Breast epithelium (tissue), 4 donors: Measurements from ENCODE around the gene TRIO. TPM values are rescaled to one million over a fixed set of nuclear protein-coding genes. Genes with fewer than 3 reads are reported as not detected.

Experiments
- DNase-seq, 2 donors: peaks; one replicate each; pipeline ENCODE4 v3.0.0-alpha.2; 2019; ENCODE audit warnings: low spot score in 2 of 2
- H3K27ac ChIP-seq, 2 donors: fragments of 200-600 bp; sonication (generic) in 1 of 2; one replicate each; pipeline ENCODE4 v1.5.1; 2016 to 2019; ENCODE audit warnings: mild to moderate bottlenecking in 1 of 2
- H3K27me3 ChIP-seq, 2 donors: fragments of 200-600 bp; sonication (generic) in 1 of 2; one replicate each; pipeline versions ENCODE4 v1.5.1 to v1.6.0; 2017 to 2019; ENCODE audit warnings: control low read depth in 1 of 2, mild to moderate bottlenecking in 1 of 2
- H3K36me3 ChIP-seq: fragments of 200-600 bp; one replicate; pipeline ENCODE4 v1.5.1; 2019
- H3K4me1 ChIP-seq, 2 donors: fragments of 200-600 bp; sonication (generic); one replicate each; pipeline ENCODE4 v1.5.1; 2016 to 2019; ENCODE audit warnings: control low read depth in 1 of 2
- H3K4me3 ChIP-seq, 3 donors: fragments of 200-600 bp; sonication (generic); 1 replicate in 2 of 3; 2 replicates in 1 of 3; pipeline ENCODE4 v1.5.1; 2016 to 2019; ENCODE audit warnings: mild to moderate bottlenecking in 3 of 3, moderate library complexity in 2 of 3
- H3K9me3 ChIP-seq, 2 donors: fragments of 200-600 bp; sonication (generic) in 1 of 2; one replicate each; pipeline ENCODE4 v1.5.1; 2016 to 2019; ENCODE audit warnings: control low read depth in 1 of 2
- POLR2A ChIP-seq: fragments of 450-650 bp; IDR thresholded peaks from one replicate; pipeline ENCODE4 v1.6.1; 2016; ENCODE audit warnings: antibody characterized with exemption, mild to moderate bottlenecking, moderate library complexity
- POLR2AphosphoS5 ChIP-seq, 3 donors: sonication (generic); formaldehyde crosslinking; IDR thresholded peaks; one replicate each; pipeline ENCODE4 v1.6.1; 2017; ENCODE audit warnings: antibody characterized with exemption in 3 of 3
- intact Hi-C: fragments of 100-400 bp; cut with DNase I; formaldehyde crosslinking; loops from one replicate; pipeline ENCODE4 v1.15.1; 2023; ENCODE audit warnings: low total_unique reads
- total RNA-seq, 3 donors: library from RNA; depleted of rRNA; stranded (reverse); fragments of >200 nt; gene quantifications; one replicate each; pipeline ENCODE4 v1.1.0, GENCODE V29; 2016
- TF ChIP-seq, protein P1 (sequence below), 3 donors: fragments of 450-650 bp; IDR thresholded peaks; one replicate each; pipeline ENCODE4 v1.5.1; 2016 to 2017; ENCODE audit warnings: antibody characterized with exemption in 3 of 3, mild to moderate bottlenecking in 3 of 3, moderate library complexity in 3 of 3

The TRIO gene
- total RNA-seq, 3 donors from 2014 or later: 191 to 209 (median 193) TPM

DNA sequence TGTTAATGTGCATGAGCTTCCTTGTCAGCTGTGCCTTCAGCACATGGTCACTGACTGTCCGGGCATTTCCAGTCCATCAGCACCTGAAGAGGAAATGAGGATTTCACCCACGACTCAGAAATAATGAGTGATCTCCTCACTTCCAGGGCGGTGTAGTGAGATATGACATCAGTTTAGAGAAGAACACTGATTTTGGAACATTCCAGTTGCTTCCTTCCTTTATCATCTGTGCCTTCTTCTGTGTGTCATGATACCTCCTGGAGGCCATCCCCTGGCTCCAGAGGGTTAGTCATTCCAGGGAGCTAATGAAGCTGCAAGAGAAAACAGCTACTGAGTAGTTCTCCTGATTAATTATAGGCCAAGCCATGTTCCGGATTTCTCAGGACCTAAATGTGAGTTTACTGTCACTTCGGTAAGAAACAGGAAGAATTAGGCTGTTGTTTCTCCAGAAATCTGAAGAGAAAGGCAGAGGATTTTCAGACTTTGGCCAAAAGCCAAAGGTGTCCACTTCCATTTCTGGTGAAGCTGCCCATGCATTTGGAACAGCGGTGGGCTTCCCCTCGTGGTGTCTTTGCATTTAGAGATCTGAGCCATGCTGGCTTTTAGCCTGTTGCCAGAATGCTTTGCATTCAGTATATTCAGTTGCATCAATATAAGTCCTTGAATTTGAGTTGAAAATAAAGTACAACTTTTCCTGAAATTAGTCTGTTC, 277.1 kb downstream of the TRIO start:
- intact Hi-C loops: no loop called here
- DNase-seq: no peak
- Histone ChIP-seq H3K27ac (no peak overlapping the region), H3K4me3 (no peak overlapping the region), H3K27me3 (no peaks in the 10 kb centered on the region), H3K9me3 (no peaks in the 10 kb centered on the region), H3K4me1 (no peaks in the 10 kb centered on the region), H3K36me3 (no peaks in the 10 kb centered on the region)
- no peak for TF ChIP-seq POLR2AphosphoS5 (IDR thresholded peaks at IDR 0.05)
- TF ChIP-seq, protein P1, sequence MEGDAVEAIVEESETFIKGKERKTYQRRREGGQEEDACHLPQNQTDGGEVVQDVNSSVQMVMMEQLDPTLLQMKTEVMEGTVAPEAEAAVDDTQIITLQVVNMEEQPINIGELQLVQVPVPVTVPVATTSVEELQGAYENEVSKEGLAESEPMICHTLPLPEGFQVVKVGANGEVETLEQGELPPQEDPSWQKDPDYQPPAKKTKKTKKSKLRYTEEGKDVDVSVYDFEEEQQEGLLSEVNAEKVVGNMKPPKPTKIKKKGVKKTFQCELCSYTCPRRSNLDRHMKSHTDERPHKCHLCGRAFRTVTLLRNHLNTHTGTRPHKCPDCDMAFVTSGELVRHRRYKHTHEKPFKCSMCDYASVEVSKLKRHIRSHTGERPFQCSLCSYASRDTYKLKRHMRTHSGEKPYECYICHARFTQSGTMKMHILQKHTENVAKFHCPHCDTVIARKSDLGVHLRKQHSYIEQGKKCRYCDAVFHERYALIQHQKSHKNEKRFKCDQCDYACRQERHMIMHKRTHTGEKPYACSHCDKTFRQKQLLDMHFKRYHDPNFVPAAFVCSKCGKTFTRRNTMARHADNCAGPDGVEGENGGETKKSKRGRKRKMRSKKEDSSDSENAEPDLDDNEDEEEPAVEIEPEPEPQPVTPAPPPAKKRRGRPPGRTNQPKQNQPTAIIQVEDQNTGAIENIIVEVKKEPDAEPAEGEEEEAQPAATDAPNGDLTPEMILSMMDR (IDR thresholded peaks at IDR 0.05): no peak
- no peak for TF ChIP-seq POLR2A

DNA sequence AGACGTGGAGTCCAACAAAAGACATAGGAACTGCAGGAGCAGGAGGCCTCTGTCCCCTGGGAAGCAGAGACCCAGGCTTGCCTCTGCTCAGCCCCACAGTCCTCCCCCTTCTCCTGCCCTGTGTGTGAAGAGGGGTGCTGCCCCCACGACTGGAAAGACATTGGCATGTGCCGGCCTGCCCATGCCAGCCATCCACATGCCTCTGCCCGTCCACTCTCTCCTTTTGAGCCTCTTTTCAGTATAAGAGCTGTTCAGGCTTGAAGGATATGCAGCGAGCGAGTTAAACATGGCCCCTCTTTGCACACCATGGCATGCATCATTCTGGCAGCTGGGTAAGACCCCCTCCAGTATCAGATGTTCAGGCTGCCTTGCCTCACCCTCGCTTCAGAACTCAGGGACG, 278.7 kb downstream of the TRIO start:
- intact Hi-C loops: no loop called here
- no peaks in the 10 kb centered on the region for H3K4me1 ChIP-seq
- no peaks in the 10 kb centered on the region for H3K9me3 ChIP-seq
- TF ChIP-seq POLR2A (no peak), POLR2AphosphoS5 (IDR thresholded peaks at IDR 0.05) (no peak)
- TF ChIP-seq, protein P1 (IDR thresholded peaks at IDR 0.05): no peak
- no peaks in the 10 kb centered on the region for H3K36me3 ChIP-seq
- H3K27me3 ChIP-seq: no peaks in the 10 kb centered on the region
- H3K27ac ChIP-seq: no peak overlapping the region
- H3K4me3 ChIP-seq: no peak overlapping the region
- no peak for DNase-seq

DNA sequence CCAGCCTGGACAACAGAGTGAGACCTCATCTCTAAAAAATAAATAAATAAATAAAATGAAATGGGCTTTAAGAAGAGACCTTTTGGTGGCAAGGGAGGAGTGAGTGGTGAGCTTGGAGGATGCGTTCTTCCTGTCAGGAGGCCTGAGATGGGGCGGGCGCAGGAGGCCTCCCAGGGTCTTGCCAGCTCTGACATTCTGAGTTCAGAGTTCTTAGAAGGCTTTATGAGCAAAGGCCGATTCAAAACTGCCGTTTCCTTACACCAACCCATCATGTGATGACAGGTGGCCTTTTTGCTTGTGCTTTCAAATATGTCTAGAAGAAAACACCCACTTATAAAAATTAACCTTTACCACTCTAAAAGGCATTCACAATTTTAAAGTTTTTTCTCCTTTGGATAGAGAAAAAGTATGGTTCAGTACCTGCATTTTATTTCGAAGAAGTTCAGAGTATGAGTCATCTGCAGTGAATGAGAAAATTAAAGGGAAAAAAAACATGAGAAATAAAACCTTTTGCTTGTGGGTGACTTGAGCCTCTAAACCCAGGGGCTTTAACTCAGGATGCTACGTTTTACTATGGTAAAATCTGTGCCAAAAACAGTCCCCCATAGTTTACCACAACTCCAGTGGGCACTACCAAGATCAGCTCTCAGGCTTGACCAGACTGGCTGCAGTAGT, 281.0 kb downstream of the TRIO start:
- TF ChIP-seq POLR2A (no peak), POLR2AphosphoS5 (IDR thresholded peaks at IDR 0.05) (no peak)
- TF ChIP-seq, protein P1 (IDR thresholded peaks at IDR 0.05): no peak
- H3K9me3 ChIP-seq: no peaks in the 10 kb centered on the region
- H3K27ac ChIP-seq: no peak overlapping the region
- H3K4me1 ChIP-seq: no peaks in the 10 kb centered on the region
- H3K36me3 ChIP-seq: no peaks in the 10 kb centered on the region
- DNase-seq: no peak
- intact Hi-C loops: no loop called here
- no peak overlapping the region for H3K4me3 ChIP-seq
- no peaks in the 10 kb centered on the region for H3K27me3 ChIP-seq

DNA sequence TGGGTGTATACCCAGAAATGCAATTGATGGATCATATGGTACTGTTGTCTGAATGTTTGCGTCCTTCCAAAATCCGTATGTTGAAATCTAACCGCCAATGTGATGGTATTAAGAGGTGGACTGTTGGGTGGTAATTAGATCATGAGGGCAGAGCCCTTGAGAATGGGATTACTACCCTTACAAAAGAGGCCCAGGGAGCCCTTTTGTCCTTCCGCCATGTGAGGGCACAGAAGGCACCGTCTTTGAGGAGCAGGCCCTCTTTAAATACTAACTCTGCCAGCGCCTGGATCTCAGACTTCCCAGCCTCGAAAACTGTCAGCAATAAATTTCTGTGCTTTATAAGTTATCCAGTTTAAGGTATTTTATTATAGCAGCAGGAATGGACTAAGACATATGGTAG, 282.4 kb downstream of the TRIO start:
- no peaks in the 10 kb centered on the region for H3K36me3 ChIP-seq
- H3K27me3 ChIP-seq: no peaks in the 10 kb centered on the region
- H3K4me1 ChIP-seq: no peaks in the 10 kb centered on the region
- intact Hi-C loops: no loop called here
- H3K27ac ChIP-seq: no peak overlapping the region
- TF ChIP-seq, protein P1 (IDR thresholded peaks at IDR 0.05): no peak
- TF ChIP-seq POLR2AphosphoS5 (IDR thresholded peaks at IDR 0.05) (no peak), POLR2A (no peak)
- no peak overlapping the region for H3K4me3 ChIP-seq
- DNase-seq: no peak
- no peaks in the 10 kb centered on the region for H3K9me3 ChIP-seq

DNA sequence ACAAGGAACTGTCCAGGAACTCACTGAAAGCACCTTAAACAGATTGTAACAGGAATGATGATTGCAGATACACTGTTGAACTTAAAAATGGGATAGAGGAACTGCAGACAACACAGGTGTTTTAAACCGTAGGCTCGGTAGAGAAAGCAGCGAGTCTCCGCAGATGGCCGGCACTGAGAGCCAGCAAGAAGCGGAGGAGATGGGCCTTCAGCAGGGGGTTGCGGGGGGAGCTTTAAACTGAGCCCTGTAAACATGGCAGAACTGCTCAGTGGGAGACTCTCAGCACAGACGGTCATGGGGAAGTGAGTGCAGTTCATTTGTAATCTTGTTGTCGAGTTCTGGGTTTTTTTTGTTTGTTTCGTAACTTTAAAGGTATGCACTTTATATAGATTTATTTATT, 283.4 kb downstream of the TRIO start:
- no peaks in the 10 kb centered on the region for H3K9me3 ChIP-seq
- no peaks in the 10 kb centered on the region for H3K36me3 ChIP-seq
- no peaks in the 10 kb centered on the region for H3K4me1 ChIP-seq
- H3K27ac ChIP-seq: no peak overlapping the region
- H3K4me3 ChIP-seq: no peak overlapping the region
- intact Hi-C loops: no loop called here
- TF ChIP-seq, protein P1 (IDR thresholded peaks at IDR 0.05): no peak
- TF ChIP-seq POLR2A (no peak), POLR2AphosphoS5 (IDR thresholded peaks at IDR 0.05) (no peak)
- H3K27me3 ChIP-seq: no peaks in the 10 kb centered on the region
- DNase-seq: no peak
